ENCODE measurements around the gene E2F3.

Gene E2F3

DNA sequence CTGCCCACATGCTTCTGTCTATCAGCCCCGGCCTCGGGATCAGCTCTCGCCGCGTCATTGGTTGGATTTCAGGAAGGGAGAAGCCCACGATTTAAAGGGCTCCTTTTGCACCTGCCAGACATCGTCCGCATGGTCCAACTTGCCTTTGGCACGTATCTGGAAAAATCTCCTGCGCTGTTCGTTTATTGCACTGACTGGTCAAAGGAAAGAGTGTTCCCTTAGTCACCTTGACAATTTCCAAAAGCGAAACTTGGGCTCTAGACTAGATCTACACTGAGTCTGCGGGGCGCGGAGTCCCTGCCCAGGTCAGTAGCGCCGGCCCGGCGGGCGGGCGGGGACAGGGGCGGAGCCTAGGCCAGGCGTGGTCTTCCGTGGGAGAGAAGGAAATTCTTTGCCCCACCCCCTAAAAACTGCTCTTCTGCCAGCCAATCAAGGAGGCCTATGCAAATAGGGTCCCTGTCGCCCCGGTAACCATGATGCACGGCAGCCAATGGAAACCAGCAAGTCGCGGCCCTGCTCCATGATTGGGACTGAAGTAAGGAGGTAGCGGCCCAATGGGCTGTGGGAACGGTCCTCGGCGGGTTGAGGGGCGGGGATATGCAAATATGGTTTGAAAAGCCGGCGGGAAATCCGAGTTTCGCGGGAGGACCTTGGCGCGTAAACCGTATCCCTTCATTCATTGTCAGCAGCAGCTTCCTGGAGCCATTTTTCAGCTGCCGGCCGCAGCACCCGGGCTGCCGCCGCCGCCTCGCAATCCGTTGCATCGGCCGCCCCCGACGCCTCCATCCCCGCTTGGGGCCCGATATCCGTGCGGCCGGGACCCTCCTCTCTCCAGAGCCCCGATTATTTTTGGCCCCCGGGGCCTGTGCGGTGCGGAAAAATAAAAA lies at the start of gene E2F3:
Gene E2F3 (plus strand): TSS at position 675 of the 887 bp plus-strand sequence. CDS start 354 bp downstream, outside the sequence.
- DNase-seq: peak; percentile 100

DNA sequence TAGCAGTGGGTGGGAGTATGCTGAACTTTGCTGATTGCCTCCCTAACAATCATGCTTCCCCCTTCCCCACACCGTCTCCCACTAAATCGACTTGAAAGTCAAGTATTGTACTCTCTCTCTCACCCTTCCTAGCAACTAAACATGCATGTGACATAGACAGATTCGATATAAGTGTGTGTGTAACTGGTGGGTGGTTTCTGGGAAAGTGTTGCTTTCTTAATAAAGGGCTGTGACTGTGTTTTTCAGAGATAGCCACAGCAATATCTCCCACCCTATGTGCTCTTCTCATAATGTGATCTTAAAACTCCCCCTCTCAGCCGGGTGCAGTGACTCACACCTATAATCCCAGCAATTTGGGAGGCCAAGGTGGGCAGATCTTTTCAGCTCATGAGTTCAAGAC lies 49.3 kb upstream of the E2F3 start:
- no peak for DNase-seq

DNA sequence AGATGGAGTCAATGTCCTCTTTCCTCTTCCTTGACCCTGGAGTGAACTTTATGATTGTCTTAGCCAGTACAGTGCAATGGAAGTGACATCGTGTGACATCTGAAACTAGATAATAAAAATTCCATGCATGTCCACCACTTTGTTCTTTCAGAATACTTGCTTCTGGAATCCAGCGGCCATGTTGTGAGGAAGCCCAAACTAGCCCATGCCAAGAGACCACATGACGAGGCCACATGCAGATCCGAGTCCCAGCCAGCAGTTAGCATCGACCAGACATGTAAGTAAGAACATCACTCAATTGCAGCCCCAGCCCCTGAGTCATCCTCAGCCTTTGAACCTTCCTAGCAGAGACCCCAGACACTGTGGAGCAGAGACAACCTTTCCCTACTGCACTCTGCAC lies 48.5 kb upstream of the E2F3 start:
- no peak for DNase-seq

DNA sequence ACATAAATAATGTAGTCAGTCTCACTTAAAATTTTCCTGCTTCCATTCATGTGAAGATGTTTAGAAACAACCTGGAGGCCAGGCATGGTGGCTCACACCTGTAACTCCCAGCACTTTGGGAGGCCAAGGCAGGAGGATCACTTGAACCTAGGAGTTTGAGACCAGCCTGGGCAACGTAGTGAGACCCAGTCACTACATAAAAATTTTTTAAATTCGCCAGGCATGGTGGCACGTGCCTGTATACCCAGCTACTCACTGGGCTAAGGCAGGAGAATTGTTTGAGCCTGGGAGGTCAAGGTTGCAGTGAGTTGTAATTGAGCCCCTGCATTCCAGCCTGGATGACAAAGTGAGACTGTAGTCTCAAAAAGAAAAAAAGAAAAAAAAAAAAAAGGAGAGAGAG lies 47.3 kb upstream of the E2F3 start:
- no peak for DNase-seq

DNA sequence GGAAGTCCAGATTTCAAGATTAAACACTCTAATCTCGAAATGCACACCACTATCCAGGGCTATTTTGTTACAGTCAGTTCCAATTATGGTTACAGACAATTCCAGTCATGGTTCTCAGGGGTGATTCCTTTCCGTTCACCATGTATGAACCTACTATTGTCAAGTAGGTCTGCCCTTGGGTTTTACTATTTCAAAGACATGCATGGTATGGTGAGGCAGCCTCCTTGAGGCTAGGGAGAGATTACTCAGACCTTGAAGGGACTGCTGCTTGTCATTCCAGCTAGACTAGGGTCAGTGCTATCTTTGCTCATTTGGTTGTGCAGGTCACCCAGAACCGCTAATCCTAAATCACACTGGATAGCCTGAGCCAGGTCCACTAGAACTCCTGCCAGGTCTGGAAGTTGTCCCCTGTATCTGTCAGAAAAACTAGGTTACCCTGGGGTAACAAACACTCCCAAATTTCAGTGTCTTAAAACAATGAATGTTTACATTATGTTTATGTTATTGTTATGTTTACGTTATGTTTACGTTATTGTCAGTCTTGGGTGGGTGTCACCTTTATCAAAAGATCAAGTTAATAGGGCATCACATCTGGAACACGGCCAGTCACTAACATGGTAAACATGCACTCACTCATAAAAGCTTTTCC lies 41.1 kb upstream of the E2F3 start:
- no peak for DNase-seq

DNA sequence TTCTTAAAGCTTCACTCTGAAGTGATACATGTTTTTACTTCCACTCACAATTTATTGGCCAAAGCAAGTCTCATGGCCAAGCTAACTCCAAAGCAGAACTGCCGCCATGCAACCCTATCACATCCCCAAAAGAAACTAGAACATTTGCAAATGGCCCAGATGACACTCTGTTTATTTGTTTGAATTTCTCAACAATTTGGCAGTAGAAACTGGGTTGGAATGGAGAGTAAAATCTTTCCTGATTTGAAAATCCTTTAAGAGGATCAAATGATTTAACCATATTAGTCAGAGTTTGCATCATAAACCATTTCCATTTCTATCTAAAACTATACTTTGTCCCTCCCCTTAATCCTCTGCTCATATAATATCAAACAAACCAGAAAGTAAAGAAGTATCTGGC lies 39.1 kb upstream of the E2F3 start:
- no peak for DNase-seq

DNA sequence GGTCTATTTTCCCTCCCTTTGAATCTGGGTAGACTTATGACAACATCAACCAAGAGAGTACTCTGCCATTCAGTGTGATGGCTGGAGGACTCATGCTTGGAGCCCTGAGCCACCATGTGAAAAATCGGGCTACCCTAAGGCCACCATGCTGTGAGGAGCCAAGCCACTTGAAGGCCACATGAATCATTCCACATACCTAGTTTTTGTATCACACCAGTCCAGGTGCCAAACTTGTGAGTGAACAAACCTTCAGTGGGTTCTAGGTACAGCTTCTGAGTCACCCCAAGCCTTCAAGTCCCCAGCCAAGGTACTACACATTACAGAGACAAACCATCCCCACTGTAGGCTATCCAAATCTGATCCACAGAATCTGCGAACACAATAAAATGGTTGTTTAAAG lies 37.4 kb upstream of the E2F3 start:
- no peak for DNase-seq

DNA sequence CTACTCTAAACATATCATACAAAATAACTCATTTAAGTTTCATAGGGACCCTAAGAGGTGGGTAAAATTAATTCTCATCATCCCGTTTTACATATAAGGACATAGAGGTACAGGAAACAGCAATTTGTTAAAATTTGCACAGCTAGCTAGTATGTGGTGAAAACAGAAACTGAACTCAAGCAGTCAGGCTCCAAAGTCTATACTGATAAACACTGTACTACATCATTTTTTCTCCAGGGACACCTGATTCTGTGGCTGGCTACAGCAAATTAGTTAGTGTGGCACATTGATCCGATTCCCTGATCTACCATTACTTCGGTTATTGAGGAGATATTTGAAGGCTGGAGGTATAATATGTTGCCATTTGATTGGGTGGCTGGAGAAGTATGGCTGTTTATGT lies 36.2 kb upstream of the E2F3 start:
- DNase-seq: no peak

DNA sequence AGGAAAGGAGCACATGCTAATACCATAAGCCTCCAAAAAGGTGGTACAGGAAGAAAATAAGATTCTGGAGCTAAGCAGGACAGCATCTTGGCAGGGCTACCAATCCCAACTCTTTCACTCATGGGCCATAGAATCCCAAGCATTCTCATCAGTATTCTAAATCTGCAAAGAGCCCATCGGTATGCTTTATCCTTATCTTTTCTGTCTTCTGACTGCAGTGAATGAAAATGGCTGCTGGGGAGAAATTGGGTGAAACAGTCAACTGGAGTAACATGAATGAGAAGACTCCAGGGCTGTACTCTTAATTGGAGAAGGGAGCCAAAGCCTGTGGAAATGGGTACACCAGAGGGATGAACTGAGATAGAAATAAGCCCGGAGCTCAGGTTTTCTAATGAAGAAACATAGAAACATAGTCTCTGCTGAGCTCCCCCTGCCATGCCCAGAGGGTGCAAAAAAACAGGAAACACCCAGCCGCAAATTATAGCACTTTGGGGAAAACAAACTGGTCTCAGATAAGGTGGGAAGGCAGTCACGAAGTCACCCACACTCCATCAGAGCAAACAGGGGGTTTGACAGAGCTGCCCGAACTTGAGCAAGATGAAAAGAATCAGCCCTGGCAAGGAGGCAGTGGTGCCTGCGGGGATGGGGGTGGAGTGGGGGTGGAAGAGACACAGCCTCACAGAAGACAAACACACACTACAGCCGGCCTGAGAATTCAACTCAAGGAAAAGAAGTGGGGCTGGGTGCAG lies 35.4 kb upstream of the E2F3 start:
- DNase-seq: no peak

DNA sequence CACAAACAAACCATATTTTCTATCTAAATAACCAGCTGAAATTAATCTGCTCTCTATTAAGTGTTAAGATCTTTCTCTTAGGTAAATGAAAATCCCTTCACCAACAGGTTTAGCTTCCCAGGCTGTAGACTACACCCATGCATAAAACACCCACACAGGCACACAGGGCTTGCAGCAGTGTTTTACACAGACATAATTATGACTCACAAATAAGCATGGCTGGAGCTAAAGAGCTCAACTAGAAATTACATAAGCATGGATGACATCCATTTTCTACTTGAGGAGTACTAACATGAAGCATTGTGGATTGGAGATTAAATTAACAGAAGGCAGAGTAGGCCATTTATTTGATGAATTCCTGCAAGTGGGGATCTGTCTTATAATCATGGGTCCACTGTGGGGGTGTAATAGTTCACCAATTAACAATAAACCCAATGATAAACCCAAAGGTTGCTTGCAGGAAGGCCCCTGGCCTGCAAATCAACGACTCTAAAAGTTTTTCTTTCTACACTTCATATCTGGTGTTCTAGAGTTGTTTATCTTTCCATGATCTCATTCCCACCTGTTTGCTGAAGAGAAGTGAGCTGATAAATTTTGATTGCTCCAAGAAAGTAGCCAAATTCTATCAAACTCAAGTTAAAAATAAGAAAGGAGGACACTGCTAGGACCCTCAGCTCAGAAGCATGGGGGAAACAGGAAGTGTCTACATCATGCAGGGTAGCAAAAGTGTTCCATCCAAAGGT lies 33.8 kb upstream of the E2F3 start:
- DNase-seq: no peak

DNA sequence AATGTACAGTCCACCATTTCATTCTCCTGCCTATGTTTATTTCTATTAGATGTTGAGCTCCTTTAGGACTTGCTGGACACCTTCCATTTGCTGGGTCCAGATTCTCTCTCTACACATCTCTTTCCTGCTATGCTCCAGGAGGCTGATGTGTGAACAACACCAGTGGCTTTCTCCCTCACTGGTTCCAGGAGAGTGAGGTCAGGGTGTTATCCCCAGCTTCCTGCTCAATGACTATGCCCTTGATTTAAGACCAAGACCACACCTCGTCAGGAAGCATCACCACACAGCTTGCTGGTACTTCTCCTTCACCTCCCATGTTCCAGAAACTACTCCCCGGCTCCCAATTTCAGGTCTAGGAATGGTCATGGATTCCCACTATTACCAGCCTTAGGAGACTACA lies 31.3 kb upstream of the E2F3 start:
- DNase-seq: no peak

DNA sequence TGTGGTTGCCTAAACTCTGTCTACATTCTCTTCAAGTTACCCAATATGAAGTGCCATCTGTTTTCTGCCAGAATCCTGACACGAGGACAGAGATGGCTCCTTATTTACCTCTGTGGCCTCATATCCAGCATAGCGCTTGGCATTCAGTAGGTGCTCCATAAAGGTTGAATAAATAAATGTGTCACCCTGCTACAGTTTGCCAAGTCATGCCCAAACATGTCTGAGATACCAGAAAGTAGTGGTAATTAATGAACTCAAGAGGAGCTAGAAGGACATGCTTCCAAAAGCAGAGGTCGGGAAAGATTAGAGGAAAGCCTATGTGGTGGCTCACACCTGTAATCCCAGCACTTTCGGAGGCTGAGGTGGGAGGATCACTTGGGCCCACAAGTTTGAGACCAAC lies 30.9 kb upstream of the E2F3 start:
- no peak for DNase-seq

DNA sequence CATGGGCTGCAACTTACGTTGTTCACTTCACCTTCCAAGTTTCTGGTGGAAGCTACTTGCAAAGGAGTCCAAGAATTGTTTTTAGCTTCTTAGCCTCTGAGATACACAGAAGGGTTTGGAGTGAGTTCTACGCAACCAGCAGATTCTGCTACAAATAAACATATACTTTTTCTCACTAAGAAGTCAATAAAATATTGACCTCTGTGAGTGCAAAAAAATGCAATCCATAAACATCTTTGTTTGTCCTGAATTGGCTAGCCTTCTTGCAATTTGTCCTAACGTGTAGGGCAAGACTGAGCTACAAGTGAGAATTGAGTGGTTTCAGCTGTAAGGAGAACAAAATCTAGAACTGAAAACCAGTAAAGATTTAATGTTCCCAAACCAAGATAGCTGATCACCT lies 26.2 kb upstream of the E2F3 start:
- no peak for DNase-seq

DNA sequence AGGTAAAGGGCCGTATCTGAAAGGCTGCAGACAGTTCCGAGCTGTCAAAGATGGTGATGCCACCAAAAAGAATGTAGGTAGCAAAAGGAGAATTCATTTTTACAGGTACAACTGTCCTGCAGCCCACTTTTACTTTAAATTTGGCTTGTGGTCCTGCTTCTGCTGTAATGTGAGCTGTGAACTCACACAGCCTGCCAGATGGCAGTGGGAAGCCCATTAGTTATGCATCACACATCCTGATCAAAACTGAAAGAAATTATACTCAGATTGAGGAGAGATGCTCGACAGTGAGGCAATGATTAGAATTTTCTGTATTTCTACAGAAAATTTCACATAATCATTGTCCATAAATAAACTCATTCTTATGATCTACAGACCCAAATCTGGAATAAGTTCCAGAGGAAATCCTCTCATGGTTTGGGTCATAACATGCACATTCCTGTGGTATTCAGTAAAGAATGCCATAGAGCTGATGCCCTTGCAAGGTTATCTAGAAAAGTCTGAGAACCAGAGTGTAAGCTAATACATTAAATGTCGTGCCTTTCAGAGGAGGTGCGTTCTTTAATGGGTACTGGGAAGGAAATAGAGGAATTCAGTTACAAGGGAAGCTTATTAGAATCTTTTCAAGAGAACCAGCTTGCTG lies 23.9 kb upstream of the E2F3 start:
- no peak for DNase-seq

DNA sequence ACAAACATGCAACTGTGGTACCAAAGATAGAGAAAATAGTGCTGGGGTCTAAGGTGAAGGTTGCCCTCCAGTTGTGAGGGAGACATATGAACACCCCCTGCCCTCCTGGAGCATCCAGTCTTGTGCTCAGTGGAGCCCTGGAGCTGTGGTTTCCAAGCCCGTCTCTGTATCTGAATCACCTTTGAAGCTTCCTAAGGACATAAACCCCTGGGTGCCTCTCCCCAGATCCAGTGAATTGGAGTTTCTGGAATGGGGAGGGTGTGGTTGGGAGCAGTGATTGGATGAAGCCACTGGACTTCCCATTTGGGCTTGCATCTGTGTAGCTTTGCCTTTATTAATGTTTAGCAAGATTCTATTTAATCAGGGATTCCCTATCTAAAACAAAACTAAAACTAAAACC lies 22.4 kb upstream of the E2F3 start:
- no peak for DNase-seq

DNA sequence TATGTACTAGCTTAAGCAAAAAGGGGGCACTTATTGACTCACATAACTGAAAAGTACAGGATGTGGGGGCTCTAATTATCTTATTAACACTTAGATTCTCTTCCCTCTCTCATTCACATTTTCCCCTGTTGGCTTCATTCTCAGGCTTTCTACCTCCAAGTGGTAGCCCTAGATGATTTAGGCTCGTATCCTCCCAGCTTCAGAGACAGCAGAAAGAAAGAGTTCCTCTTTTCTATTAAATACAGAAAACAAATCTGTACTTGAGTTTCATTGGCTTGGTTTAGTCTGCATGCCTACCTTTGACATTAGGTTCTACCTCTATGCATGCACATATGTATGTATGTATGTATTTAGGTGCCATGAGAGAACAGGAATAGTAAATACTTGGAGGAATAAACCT lies 15.5 kb upstream of the E2F3 start:
- no peak for DNase-seq

DNA sequence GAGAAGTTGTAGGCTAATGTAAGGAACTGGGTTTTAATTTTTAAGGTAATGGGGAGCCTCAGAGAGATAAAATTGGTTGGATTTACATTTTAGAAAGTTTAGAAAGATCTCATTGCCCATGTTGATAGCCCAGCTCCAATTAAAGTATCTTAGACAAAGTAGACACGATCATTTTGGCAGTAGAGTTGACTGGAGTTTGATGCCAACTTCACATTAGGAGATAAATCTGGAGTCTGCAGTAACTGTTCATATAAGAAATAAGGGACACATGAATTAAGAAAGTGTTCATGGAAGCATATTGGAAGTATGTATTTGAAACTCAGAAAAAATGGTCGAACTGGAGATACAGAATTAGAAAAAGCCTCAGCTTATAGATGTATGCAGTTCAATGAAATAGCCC lies 12.6 kb upstream of the E2F3 start:
- DNase-seq: no peak

DNA sequence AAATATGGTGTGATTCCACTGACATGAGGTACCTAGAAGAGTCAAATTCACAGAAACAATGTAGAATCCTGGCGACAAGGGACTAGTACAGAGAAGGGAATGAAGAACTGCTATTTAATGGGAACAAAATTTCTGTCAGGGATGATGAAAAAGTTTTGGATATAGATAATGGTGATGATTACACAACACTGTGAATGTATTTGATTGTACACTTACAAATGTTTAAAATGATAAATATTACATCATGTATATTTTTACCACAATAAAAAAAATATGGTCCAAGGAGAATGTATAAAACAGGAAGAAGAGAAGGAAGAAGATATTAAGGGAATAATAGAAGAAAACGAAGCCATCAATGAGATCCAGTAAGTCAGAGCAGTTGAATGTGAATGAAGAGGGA lies 8.4 kb upstream of the E2F3 start:
- DNase-seq: no peak

DNA sequence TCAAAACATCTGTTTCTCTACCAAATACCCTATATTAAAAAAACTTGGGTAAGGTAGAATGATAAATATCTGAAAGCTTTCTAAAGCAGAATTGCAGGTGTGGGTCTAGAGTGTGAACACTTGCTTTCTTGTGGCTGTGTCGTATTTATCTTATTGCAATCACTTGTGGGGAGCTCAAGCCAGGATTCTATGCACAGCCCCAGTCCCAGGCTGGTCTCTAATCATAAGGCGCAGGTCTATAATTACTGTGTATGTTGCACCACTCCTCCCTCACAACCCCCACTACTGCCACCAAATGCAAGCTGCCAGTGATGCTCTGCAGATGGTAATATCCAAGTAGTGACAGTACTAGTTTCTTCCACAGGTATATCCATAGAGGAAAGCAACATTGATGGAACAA lies 2.2 kb upstream of the E2F3 start:
- no peak for DNase-seq

DNA sequence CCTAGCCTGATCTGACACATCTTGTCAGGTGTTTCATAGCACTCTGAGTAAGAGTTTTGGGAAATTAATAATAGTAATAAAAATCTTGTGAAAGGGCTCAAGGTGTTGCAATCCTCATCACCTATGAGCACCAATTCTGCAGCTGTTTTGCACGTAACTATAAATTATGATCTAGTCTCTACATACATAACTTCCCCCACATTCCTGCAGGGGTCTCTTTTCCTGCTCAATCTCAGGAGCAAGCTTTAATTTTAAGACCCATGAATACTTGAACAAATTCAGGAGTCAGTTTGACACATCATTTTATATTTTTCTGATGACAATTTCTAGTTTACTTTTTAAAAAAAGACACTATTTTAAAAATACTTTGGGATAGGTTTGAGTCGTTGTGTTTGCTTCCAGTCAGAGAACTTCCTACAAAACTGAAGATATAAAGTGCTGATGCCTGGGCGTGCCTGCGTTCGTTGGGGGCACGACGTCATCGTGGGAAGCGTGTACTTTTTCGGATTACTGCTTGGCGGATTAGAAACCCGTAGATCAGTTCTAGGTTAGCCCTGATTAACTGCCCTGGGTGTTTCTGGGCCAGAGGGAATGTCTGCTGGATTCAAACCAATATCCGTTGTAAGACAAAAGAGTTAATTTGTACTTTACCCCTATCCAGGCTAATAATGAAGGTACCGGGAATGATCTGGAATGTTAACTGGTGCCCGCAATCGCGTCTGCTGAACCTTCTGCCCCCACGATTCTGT lies 1.0 kb upstream of the E2F3 start:
- DNase-seq: peak; percentile 45

DNA sequence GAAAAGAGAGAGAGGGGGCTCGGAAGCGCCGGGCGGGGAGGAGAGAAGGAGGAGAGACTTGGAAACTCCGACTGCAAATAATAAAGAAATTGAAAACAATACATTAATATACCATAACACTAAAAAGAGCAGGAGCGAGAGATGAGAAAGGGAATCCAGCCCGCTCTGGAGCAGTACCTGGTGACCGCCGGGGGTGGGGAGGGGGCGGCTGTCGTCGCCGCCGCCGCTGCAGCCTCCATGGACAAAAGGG lies 338 bp downstream of the E2F3 start:
- no peak for DNase-seq

Measured in stimulated activated CD4-positive, alpha-beta T cell treated with anti-CD3 and anti-CD28 coated beads, Interleukin-1b, Interleukin-23, amount 100 ng/mL, for 48 hours (primary cell).